GM18868 (cell line): ENCODE results near the gene BOLA1.
A peak's percentile ranks its signal among the peaks of the same experiment; 100 is the strongest.
"Not testable (repeated sequence)": the region's sequence is repeated elsewhere in the genome, so short reads cannot be mapped to it uniquely, and the experiment has no call there.

Experiments
- ATAC-seq: cut with Tn5 transposase; IDR thresholded peaks from one replicate; pipeline ENCODE4 v1.9.1; 2021; ENCODE audit warnings: mild to moderate bottlenecking, moderate library complexity; ENCODE audit not compliant: unreplicated experiment

BOLA1 gene

DNA sequence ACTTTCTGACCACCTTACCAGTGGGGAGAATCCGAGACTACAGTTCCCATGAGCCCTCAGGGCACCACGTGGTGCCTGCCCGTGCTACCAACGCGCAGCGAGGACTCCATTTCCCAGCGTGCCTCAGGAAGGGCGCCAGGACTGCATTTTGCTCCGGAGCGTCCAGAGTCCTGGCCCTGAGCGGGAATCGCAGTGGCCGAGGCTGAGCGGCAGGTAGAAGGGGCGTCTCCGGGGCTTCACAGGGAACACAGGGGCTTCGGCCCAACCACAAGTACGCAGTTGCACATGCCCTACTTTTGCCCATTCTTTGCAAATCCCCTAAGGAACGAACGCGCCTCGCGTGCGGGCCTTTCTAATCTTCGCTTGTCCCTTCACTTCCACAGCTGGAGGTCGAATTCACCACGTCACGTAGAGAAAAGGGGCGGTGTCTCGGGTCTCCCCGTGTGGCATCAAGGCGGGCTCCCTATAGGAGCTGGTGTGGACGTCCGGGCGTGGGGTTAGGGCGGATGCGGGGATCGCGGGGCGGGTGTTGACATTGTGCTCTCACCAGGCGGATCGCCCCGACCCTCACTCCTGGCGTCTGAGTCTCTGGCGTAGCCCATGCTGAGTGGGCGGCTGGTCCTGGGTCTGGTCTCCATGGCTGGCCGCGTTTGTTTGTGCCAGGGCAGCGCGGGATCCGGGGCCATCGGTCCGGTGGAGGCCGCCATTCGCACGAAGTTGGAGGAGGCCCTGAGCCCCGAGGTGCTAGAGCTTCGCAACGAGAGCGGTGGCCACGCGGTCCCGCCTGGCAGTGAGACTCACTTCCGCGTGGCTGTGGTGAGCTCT is at the start of gene BOLA1:
TSS of gene BOLA1 (plus strand) at position 109 of the 825 bp plus-strand sequence. CDS start at position 601, 492 bp downstream.
- ATAC-seq, result peak; percentile 97

DNA sequence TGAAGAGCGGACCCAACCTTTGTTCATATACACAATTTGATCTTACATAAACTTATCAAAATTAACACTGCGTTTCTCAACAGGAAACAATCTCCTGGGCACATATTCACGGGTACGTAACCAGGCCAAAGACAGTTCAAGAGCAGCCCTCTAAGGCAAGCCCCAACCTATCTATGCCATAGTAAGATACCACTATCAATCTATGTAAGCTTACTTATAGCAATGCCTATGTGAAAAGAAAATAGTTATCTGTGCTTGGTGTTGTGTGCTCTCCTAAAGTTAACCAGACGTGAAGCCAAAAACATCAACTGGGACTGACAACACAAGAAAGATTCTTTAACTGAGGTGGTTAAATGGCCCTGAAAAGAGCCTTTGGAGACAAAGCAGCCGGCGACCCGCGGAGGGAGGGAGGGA is 49.4 kb upstream of the BOLA1 start:
- no peak for ATAC-seq

DNA sequence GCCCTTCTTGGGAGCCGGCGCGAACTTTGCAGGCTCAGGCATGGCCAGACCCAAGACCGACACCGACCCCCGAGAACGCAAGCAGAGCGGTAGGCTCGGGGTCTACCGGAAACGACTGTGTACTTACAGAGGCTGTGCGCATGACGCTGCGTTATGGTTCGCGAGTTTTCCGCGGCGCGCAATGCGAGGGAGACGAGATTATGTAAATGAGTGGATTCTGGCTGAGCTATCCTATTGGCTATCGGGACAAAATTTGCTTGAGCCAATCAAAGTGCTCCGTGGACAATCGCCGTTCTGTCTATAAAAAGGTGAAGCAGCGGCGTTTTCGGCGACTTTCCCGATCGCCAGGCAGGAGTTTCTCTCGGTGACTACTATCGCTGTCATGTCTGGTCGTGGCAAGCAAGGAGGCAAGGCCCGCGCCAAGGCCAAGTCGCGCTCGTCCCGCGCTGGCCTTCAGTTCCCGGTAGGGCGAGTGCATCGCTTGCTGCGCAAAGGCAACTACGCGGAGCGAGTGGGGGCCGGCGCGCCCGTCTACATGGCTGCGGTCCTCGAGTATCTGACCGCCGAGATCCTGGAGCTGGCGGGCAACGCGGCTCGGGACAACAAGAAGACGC is 48.5 kb upstream of the BOLA1 start:
- ATAC-seq, result peak; percentile 70

- ATAC-seq, result peak; percentile 51
These were observed 47.7 kb upstream of the BOLA1 start for GRCh38 chr1:149851585-149852213.

DNA sequence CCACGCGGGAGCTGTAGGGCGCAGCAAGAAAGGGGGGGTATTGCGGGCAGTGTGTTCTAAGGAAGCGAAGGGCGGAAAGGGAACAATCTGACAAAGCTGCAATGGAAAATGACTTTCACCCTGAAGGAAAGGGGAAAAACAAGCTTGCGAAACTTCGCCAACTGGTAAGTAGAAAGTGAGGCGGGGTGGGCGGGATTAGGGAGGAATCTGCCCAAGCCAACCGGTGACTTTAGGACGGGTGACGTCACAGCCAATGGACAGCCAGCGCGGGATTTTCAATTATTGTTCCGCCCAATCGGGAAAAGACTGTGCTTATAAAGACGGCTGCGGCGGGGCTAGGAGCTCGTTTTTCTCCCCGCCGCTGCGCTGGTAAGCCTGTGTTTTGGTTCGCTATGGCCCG is 47.1 kb upstream of the BOLA1 start:
- ATAC-seq, result peak; percentile 23

DNA sequence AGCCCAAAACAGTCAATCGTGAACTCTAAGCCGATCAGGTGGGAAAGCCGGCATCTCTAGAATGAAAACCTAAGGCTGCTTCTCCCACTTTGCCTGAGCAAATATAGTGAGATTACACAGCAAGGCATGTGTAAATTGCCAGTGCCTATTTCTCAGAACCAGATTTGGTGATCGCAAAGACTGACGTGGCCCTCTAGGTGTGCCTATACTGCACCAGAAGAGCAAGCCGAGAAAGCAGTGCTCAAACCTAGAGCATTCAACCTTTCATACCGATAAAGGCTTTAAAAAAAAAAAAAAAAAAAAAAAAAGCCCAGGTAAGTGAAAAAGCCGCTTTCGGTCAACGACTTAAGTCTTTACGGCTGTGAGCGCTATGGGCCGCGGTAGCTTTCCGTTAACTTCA is 39.1 kb upstream of the BOLA1 start:
- ATAC-seq, result not testable (repeated sequence)

GRCh38 chr1:149860684-149861496 is 38.5 kb upstream of the BOLA1 start:
- peak; percentile 68 for ATAC-seq

DNA sequence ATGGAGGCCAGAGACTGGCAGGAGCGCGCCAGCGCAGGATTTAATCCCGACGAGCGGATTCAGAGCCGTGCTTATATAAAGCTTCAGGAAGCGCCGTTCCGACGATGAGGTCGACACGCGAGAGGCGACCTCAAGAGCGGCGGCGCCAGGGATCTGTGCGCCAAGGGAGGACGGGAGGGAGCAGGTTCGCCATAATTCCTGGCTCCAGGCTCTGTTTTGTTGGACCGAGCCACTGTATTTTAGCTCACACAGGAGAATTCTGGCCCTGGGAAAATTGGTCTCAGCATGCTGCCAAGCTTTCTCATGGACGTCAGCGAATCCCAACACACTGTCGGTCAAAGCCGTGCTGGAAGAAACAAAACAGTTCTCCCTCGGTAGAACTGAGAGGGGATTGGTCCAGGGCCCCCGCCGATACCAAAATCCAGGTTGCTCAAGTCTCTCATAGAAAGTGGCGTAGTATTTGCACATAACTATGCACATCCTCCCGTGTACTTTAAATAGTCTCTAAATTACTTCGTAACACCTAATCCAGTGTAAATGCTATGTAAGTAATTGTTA is 37.8 kb upstream of the BOLA1 start:
- not testable (repeated sequence) for ATAC-seq

GRCh38 chr1:149866887-149867286 is 32.5 kb upstream of the BOLA1 start:
- ATAC-seq, result not testable (repeated sequence)

DNA sequence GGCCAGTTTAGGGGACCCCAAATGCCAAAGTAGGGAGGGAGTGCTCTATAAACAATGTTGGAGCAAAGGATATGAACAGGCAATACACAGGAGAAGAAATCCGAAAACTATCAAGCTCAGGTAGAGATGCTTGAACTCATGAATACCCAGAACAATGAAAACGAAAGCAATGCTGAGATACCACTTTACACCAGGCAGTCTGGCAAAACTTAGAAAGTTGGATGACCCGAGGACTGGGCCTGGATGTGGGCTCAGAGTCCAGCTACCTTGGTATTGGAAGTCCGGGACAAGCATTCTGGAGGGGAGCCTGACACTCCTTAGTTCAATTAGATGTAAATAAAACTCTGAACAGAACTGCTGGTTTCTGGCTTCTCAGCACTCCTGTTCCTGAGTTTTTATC is 26.3 kb upstream of the BOLA1 start:
- ATAC-seq, result not testable (repeated sequence)

- ATAC-seq, result no peak
These were observed 22.0 kb upstream of the BOLA1 start for GRCh38 chr1:149877211-149877946.

DNA sequence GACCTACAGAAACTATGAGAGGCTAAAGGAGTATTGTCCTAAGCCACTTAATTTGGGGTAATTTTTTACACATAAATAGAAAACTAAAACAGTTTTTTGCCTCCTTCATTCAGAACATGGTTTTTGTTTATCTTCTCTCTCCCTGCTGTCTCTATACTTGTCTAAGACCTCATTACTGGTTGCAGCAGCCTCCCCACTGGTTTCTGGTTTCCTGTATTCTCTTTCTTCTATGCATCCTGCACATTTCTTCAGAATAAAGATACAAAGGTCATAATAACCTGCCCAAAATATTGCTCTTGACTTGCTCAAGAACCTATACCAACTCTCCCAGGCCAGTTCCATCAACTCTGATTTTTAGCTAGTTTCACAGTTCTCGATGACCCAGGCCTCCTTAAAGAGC is 19.8 kb upstream of the BOLA1 start:
- no peak for ATAC-seq

DNA sequence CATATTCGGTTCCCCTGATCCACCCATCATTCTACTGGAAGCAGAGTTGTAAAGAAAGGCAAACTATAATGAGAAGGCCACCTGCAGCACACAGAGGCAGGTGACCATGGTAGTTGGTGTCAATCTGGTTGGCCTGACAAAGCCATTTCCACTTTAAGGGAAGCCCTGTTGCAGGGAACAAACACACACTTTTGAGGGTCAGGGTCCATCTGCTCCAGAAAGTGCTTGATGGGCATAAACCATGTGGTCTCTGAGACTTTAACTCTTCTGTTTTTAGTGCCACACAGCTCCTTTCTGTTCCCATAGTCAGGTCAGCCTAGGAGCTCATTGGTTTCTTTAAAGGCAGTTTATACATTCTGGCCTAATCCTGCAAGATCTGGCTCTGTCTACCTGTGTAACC is 17.5 kb upstream of the BOLA1 start:
- ATAC-seq, result no peak

DNA sequence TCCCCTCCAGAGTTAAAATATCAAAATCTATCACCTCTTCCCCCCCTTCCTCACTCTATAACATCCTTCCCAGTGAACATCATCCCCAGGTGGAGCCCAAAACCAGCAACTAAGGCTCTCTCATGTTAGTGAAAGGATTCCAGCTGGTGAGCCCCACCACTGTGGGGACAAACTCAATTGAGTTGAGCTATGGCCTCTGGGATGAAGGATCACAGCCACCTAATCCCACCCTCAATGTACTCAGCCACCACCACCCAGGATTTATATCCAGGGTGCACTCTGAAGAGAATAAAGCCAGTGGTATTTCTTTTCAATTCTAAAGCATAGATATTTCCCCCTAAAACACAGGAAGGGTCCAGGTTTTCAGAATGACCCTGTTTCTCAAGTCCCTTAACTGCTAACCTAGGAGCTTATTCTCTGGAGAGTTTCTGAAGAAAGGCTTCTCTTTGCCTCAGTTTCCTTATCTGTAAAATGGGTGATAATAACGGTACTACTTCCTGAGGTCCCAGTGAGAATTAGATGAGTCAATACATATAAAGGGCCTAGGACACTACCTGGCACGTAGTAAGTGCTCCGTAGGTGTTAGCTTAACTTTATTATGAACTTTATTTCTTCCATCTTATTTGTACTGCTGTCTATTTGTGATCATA is 15.6 kb upstream of the BOLA1 start:
- ATAC-seq, result no peak

GRCh38 chr1:149884433-149885338 is 14.7 kb upstream of the BOLA1 start:
- no peak for ATAC-seq

DNA sequence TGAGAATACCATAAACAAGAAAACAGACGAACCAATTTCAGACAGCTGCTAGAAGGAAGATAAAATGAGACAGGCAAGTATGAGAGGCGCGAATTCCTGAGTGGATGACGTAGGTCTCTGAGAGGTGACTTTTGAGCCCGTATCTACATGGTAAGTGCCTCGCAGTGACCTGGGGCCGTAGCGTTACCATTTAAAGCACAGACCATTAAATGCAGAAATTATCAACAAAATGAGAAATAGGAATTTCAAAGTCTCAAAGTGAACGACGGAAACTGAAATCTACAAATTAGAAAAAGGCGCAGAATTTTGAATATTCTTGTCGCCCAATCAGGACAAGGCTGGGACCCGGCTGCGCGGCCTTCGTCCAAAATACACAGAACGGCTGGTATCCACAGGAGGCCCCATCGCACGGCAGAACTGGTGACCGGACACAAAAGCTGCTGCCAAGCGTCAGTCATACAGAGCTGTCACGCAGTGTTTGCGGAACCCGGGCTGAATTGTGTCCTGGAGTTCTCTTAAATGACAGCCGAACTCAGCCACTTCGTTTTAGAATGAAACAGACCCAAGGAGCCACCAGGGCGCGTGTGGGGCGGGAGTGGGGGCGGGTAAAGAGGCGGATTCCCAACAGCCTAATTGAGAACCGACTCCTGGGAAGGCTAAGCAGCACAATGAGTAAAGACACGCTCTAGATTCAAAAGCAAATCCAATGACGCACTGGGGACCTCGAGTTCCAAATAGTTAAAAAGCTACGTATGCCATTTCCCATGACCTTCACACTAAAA is 13.8 kb upstream of the BOLA1 start:
- ATAC-seq, result no peak

DNA sequence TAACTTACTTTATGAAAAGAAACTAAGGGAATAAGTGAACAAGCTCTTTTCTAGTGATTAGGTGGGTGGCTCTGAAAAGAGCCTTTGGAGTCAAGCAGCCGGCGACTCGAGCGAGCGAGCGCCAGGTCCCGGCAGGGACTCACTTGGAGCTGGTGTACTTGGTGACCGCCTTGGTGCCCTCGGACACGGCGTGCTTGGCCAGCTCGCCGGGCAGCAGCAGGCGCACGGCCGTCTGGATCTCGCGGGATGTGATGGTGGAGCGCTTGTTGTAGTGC is 13.3 kb upstream of the BOLA1 start:
- ATAC-seq, result not testable (repeated sequence)
